HG03457 (cell line): ENCODE measurements around the gene ZNF394.
"Not testable (repeated sequence)": the region's sequence is repeated elsewhere in the genome, so short reads cannot be mapped to it uniquely, and the experiment has no call there.

ENCODE experiments used
- ATAC-seq: cut with Tn5 transposase; IDR thresholded peaks from one replicate; pipeline ENCODE4 v1.9.1; 2021; ENCODE audit warnings: moderate number of reproducible peaks; ENCODE audit not compliant: unreplicated experiment

ZNF394 gene

DNA sequence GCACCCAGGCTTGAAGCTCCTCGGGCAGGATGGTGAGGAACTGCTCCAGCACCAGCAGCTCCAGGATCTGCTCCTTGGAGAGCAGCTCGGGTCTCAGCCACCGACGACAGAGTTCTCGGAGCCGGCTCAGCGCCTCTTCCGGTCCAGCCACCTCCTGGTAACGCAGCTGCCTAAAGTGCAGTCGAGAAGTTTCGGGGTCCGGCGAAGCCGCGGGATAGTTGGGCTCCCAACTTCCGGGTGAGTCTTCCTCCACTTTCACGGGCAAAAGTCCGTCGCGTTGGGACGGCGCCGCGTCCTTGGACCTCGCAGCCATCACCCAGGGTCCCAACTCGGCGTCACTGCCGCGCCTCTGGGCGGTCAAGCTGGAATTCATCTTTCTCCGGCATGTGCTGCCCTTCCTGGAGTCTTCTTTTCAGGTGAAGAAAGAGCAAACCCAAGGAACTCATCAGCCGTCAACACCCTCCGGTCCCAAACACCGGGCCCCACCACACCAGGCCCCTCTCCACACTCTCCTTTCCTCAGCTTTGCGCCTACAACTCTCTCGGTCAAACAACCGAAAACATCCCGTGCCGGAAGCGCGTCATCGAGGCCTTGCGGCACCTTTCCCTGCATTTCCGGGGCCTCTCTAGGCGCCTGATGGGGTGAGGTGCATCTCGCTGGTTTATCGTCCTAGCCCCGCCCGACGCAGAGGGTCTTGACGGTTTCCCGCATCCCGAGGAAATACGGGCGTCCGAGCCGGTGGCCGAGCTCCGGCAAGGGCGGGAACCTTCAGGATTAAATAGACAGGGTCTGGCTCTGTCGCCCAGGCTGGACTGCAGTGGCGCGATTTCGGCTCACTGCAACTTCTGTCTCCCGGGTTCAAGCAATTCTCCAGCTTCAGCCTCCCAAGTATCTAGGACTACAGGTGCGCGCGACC lies at the start of gene ZNF394:
ZNF394 (minus strand) TSS at position 561 of the 916 bp plus-strand sequence; CDS start at position 373, 188 bp downstream.
- ATAC-seq: peak; percentile 41

DNA sequence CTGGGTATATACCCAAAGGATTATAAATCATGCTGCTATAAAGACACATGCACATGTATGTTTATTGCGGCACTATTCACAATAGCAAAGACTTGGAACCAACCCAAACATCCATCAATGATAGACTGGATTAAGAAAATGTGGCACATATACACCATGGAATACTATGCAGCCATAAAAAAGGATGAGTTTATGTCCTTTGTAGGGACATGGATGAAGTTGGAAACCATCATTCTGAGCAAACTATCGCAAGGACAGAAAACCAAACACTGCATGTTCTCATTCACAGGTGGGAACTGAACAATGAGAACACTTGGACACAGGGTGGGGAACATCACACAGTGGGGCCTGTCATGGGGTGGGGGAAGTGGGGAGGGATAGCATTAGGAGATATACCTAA lies 49.5 kb upstream of the ZNF394 start:
- ATAC-seq: not testable (repeated sequence)

DNA sequence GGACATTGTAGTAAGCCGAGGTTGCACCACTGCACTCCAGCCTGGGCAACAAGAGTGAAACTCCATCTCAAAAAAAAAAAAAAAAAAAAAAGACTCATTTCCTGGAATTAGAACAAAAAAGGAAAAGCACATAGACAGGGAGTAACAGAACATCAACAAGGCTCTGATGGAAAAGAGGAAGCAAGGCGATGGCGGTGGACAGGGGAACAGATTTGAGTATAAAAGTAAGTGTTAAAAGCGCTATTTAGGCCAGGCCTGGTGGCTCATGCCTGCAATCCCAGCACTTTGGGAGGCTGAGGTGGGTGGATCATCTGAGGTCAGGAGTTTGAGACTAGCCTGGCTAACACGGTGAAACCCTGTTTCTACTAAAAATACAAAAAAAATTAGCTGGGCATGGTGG lies 45.2 kb upstream of the ZNF394 start:
- not testable (repeated sequence) for ATAC-seq

DNA sequence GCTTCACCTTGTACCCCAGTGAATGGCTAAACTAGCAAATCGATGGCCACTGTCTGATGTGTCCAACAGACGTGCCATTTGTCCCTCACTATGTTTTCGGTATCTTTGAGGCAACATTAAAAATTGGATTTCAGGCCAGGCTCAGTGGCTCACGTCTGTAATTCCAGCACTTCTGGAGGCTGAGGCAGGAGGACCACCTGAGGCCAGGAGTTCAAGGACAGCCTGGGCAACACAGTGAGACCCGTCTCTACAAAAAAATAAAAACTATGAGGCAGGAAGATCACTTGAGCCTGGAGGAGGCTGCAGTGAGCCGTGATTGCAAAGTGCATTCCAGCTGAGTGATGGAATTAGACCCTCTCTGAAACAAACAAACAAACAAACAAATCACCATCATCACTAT lies 43.8 kb upstream of the ZNF394 start:
- no peak for ATAC-seq

DNA sequence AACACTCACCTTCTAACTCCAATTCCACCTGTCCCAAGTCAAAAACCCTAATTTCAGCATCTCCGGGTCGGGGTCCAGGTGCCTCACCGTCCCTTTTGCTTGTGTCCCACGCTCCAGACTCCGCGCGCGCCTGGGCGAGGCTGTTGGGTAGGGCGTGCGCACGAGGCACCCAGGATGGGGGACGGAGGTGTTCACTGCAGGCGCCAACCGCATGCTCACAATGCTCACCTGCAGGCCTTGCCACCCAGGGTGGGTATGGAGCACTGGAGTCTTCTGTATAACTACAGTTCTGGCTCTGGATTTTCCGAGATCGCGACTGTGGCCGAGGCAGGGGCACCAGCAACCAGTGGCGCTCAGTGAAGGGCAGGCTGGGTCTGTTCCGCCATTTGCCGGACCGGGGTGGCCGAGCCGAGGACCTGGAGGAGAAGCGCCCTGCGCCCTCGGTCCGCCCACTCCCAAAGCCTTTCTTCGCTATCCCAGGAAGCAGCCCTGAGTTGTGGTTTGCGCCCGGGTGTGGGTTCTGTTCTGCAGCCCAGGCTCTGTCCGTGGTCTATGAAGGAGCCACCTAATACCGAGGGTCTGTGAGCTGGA lies 43.1 kb upstream of the ZNF394 start:
- no peak for ATAC-seq

DNA sequence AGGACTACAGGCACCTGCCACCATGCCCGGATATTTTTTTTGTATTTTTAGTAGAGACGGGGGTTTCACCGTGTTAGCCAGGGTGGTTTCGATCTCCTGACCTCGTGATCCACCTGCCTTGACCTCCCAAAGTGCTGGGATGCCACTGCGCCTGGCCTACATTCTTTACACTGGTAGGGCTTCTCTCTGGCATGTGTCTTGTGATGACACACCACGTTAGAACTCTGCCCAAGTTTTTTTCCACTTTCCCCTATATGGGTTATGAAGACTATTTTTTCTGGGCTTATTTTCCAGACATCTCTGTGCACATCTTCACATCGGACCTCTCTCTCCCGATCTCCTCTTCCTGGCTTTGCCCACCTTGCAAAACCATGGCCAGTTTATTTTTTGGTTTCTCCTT lies 41.1 kb upstream of the ZNF394 start:
- no peak for ATAC-seq

DNA sequence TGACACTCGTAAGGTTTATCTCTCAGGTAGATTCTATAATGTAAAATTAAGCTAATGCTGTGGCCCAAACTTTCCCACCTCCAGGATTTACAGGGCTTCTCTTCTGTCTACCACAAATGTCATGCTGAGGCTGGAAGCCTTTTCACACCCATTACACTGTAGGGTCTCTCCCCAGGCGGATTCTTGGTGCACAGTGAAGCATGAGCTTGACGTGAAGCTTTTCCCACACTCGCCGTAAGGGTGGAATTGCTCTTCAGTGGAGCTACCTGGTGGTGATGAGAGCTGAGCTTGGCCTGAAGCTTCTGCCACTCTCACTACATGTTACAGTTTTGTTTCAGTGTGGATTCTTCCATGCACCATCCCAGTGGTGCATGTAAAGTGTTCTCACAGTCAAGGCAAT lies 40.5 kb upstream of the ZNF394 start:
- no peak for ATAC-seq

DNA sequence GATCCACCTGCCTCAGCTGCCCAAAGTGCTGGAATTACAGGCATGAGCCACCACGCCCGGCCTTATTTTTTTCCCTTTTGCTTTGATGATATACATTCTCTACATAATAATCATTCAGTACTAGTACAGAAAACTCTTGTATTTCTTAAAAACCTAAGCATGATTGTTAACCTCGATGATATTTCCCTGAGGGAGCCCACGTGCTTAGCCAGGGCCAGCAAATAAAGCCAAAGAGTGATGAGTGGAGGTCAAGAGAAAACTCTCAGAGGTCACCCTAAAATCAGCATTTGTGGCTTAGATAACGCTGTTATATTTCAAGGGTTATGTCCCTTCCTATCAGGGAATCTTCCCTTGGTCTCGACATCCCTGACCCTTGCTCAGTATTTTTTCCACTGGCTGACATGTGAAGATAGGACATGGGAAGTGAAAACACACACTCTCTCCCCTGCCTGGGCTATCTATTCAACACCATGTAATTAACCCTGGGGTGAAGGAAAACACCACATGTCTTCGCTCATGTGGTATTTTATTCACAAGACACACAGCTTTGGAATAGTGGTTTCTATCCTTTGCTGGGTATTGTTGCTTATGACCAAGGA lies 39.2 kb upstream of the ZNF394 start:
- no peak for ATAC-seq

DNA sequence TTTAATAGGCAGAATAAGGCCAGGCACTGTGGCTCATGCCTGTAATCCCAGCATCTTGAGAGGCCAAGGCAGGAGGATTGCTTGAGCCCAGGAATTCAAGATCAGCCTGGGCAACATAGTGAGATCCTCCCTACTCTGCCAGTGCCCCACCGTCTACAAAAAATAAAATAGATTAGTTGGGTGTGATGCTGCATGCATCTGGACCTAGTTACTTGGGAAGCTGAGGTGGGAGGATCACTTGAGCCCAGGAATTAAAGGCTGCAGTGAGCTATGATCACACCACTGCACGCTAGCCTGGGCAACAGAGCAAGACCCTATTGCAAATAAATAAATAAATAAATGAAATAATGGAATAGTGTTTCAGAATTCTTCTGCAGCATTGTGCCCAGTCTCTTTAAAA lies 35.6 kb upstream of the ZNF394 start:
- ATAC-seq: no peak

DNA sequence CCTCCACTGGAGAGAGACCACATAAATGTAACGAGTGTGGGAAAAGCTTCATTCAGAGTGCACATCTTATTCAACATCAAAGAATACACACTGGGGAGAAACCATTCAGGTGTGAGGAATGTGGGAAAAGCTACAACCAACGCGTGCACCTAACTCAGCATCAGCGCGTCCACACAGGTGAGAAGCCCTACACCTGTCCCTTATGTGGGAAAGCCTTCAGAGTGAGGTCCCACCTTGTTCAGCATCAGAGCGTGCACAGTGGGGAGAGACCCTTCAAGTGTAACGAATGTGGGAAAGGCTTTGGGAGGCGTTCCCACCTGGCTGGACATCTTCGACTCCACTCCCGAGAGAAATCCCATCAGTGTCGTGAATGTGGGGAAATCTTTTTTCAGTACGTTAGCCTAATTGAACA lies 31.3 kb upstream of the ZNF394 start:
- ATAC-seq: no peak

DNA sequence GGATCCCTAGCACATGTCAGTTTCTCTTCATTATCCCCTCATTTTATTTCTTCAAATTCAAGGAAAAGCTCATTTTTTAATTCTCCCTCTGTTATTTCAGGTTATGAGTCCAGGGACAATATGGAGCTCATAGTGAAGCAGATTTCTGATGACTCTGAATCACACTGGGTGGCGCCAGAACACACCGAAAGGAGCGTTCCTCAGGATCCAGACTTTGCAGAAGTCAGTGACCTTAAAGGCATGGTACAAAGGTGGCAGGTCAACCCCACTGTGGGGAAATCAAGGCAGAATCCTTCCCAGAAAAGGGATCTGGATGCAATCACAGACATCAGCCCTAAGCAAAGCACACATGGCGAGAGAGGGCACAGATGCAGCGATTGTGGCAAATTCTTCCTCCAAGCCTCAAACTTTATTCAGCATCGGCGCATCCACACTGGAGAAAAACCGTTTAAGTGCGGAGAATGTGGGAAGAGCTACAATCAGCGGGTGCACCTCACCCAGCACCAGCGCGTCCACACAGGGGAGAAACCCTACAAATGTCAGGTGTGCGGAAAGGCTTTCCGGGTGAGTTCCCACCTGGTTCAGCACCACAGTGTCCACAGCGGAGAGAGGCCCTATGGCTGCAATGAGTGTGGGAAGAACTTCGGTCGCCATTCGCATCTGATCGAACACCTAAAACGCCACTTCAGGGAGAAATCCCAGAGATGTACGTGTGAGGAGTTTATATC lies 25.8 kb upstream of the ZNF394 start:
- ATAC-seq: no peak

DNA sequence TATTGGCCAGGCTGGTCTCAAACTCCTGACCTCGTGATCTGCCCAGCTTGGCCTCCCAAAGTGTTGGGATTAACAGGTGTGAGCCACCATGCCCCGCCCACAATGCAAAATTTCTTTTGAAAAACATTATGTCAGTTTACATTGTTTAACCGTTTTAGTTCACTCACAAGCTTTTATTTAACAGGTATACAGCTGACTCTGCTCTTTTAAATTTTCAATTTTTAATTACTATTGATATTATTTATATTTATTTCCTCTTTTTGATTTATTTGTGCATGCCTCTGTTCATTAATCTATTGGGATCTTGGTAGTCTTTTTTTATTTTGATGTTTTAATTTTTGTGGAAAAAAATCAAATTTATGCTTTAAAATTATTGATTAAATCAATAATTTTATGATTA lies 21.3 kb upstream of the ZNF394 start:
- ATAC-seq: no peak

DNA sequence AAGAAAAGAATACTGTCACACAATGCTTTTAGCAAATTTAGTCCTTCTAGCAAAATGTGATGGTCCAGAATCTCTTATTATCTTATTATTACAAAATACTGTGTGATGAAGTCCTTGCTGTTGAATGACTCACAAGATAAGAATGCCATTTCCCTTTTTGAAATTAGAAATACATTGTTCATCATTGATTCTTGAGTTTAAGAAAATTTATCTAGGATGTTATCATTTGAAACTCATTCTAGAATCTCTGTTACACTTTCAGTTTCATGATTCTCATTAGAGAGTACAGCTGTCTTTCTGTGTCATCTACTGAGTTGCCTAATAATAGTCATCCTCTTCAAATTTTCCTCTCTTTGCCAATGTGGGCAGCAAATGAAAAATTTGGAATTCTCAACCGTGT lies 14.0 kb upstream of the ZNF394 start:
- ATAC-seq: no peak

DNA sequence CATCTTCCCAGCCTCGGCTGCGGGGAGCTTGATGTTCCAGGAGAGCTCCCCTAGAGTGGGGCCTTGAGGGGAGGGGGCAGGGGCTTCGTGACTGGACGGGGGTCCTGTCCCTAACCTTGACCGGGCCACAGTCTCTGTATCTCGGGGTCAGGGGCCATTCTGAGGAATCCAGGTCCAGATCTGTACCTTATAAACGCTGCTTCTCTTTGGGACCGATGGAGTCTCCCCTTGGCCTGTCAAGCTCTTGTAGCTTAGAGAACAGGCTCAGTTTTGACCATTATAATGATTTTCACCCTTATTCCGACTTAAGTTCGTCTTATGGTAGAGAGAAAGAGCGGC lies 5.2 kb upstream of the ZNF394 start:
- no peak for ATAC-seq

DNA sequence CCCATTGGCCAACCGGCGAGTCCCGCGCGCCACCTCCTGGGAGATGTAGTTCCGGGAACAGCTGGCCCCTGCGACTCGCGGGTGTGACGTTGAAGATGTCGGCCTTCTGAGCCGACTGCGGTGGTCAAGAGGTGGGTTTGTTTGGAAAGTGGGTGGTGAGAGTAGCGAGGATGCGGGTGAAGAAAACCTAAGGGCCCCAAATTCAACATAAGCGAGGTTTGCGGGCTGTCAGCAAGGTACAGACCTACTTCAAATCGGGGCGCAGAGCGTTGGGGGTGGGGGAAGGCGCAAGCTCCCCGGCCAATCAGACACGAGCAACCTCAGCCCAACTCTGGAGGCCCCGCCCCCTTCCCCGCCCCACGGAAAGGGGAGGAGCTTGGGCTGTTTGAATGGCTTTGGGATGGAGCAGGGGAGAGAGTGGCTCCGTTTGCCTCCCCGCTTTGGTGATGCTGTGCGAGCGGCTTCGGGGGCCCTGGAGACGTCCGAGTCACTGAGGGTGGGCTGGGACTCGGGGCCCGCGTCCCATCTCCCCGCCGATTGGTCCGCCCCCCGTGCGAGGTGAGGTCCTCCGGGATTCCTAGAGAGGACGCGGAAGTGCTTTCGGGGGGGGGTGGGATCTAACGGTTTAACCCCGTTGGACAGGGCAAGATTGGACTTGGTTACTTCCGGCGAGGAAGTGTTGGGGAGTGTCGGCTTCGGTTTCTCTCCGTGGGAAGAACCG lies 4.7 kb upstream of the ZNF394 start, which contains the start of gene ZKSCAN5:
ZKSCAN5 (plus strand) TSS at position 60 of the 721 bp plus-strand sequence. CDS start 1,383 bp downstream, outside the sequence.
- peak; percentile 60 for ATAC-seq

DNA sequence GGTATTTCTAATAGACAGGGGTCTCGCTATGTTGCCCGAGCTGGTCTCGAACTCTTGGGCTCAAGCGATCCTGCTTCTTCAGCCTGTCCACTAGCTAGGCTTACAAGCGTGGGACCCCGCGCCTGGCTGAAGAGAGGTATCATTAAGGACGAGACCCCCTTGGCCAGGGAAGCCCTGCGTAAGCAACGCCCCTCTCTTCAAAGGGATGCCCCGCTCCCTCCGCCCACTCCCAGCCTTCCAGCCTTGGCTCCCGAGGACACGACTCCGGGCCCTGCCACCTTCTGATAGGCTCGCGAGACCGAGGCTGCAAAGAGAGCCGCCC lies 4.2 kb upstream of the ZNF394 start:
- no peak for ATAC-seq

DNA sequence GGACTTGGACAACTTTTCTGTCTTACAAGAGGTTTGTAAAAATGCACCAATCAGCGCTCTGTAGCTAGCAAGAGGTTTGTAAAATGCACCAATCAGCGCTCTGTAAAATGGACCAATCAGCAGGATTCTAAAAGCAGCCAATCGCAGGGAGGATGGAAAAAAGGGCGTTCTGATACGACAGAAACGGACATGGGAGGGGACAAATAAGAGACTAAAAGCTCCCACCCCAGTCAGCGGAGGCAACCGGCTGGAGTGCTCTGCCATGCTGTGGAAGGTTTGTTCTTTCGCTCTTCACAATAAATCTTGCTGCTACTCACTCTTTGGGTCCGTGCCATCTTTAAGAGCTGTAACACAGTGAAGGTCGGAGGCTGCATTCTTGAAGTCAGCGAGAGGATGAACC lies 1.2 kb upstream of the ZNF394 start:
- ATAC-seq: not testable (repeated sequence)

DNA sequence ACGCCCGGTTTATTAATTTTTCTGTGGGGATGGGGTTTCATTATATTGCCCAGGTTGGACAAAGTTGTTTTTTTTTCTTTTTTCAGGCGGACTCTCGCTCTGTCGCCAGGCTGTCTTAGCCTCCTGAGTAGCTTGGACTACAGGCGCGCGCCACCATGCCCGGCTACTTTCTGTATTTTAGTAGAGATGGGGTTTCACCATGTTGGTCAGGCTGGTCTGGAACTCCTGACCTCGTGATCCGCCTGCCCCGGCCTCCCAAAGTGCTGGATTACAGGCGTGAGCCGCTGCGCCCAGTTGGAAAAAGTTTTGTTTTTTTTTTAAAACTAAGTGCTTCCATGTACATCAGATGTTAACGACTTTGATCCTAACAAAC lies 542 bp upstream of the ZNF394 start:
- no peak for ATAC-seq

DNA sequence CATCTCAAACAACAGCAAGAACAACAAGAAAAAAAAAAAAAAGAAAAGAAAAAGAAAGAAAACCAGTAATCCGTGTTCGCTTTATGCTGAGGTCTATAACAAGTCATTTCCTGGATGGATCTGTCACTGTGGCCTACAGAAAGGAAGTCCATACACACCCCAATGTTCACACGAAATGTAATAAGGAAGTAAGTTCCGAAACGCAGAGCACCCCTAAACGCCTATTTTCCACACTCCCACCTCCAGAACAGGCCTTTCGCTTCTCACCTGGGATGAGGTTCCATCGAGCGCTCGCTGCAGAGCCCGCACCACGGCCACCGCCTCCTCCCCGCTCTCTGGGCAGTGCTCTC lies 735 bp downstream of the ZNF394 start:
- ATAC-seq: no peak

DNA sequence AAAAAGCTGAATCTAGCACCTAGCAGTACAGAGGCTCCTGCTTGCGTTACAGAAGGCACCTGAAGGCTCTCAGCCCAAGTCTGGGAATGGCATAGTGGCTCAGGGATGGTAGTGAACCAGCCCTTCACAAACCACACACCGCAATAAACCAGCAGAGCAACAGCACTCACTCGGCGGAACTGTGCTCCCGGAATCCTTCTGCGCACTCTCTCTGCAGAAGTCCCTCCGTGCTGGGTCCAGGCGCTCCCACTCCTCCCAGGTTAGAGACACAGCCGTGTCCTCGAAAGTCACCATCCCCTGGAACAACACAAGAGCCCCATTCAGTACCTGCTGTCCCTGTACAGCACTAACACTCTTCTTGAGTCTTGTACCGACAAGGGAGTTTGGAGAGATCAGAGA lies 1.5 kb downstream of the ZNF394 start:
- ATAC-seq: no peak
